ENCODE measurements around the gene SEMA5A. TPM values are rescaled to one million over a fixed set of nuclear protein-coding genes. Genes with fewer than 3 reads are reported as not detected.

SEMA5A gene
- total RNA-seq, 1 donor from 2014 or later, result 189 TPM

GRCh38 chr5:9222054-9222976 lies 323.6 kb downstream of the SEMA5A start:
- Mint-ChIP-seq H3K27me3 (ENCODE audit: unreplicated experiment) (no peaks in the 10 kb centered on the region), H3K4me3 (ENCODE audit: unreplicated experiment) (no peak overlapping the region), H3K4me1 (ENCODE audit: unreplicated experiment) (no peaks in the 10 kb centered on the region), H3K9me3 (ENCODE audit: unreplicated experiment) (no peaks in the 10 kb centered on the region), H3K36me3 (ENCODE audit: unreplicated experiment) (peaks cover 65% of the 10 kb centered on the region), H3K27ac (ENCODE audit: unreplicated experiment) (no peak overlapping the region)
- no peak for DNase-seq (ENCODE audit: extremely low spot score, unreplicated experiment)
- TF ChIP-seq CTCF (IDR thresholded peaks at IDR 0.05), result no peak

- TF ChIP-seq CTCF (IDR thresholded peaks at IDR 0.05), result no peak
- no peak for DNase-seq (ENCODE audit: extremely low spot score, unreplicated experiment)
- no peaks in the 10 kb centered on the region for H3K27me3 Mint-ChIP-seq (ENCODE audit: unreplicated experiment)
- no peaks in the 10 kb centered on the region for H3K4me1 Mint-ChIP-seq (ENCODE audit: unreplicated experiment)
- H3K4me3 Mint-ChIP-seq (ENCODE audit: unreplicated experiment), result no peak overlapping the region
- H3K9me3 Mint-ChIP-seq (ENCODE audit: unreplicated experiment), result peaks cover 8% of the 10 kb centered on the region
- H3K27ac Mint-ChIP-seq (ENCODE audit: unreplicated experiment), result no peak overlapping the region
- peaks cover 74% of the 10 kb centered on the region for H3K36me3 Mint-ChIP-seq (ENCODE audit: unreplicated experiment)
Measured at GRCh38 chr5:9218358-9218757, 327.5 kb downstream of the SEMA5A start.

GRCh38 chr5:9212605-9213004 lies 333.3 kb downstream of the SEMA5A start:
- DNase-seq (ENCODE audit: extremely low spot score, unreplicated experiment), result no peak
- H3K27ac Mint-ChIP-seq (ENCODE audit: unreplicated experiment), result no peak overlapping the region
- H3K9me3 Mint-ChIP-seq (ENCODE audit: unreplicated experiment), result peaks cover 8% of the 10 kb centered on the region
- no peaks in the 10 kb centered on the region for H3K27me3 Mint-ChIP-seq (ENCODE audit: unreplicated experiment)
- H3K4me1 Mint-ChIP-seq (ENCODE audit: unreplicated experiment), result no peaks in the 10 kb centered on the region
- no peak for TF ChIP-seq CTCF (IDR thresholded peaks at IDR 0.05)
- no peak overlapping the region for H3K4me3 Mint-ChIP-seq (ENCODE audit: unreplicated experiment)
- peaks cover 41% of the 10 kb centered on the region for H3K36me3 Mint-ChIP-seq (ENCODE audit: unreplicated experiment)

- Mint-ChIP-seq H3K27ac (ENCODE audit: unreplicated experiment) (no peak overlapping the region), H3K27me3 (ENCODE audit: unreplicated experiment) (no peaks in the 10 kb centered on the region), H3K4me1 (ENCODE audit: unreplicated experiment) (peaks cover 9% of the 10 kb centered on the region), H3K4me3 (ENCODE audit: unreplicated experiment) (no peak overlapping the region), H3K36me3 (ENCODE audit: unreplicated experiment) (peaks cover 26% of the 10 kb centered on the region), H3K9me3 (ENCODE audit: unreplicated experiment) (no peaks in the 10 kb centered on the region)
- no peak for DNase-seq (ENCODE audit: extremely low spot score, unreplicated experiment)
- TF ChIP-seq CTCF (IDR thresholded peaks at IDR 0.05), result no peak
Measured at GRCh38 chr5:9209846-9210492, 335.9 kb downstream of the SEMA5A start.

- Mint-ChIP-seq H3K27me3 (ENCODE audit: unreplicated experiment) (no peaks in the 10 kb centered on the region), H3K4me1 (ENCODE audit: unreplicated experiment) (peaks cover 9% of the 10 kb centered on the region), H3K4me3 (ENCODE audit: unreplicated experiment) (no peak overlapping the region), H3K27ac (ENCODE audit: unreplicated experiment) (no peak overlapping the region), H3K36me3 (ENCODE audit: unreplicated experiment) (peaks cover 14% of the 10 kb centered on the region), H3K9me3 (ENCODE audit: unreplicated experiment) (no peaks in the 10 kb centered on the region)
- TF ChIP-seq CTCF (IDR thresholded peaks at IDR 0.05), result peak; percentile 68
- DNase-seq (ENCODE audit: extremely low spot score, unreplicated experiment), result no peak
Measured at GRCh38 chr5:9207817-9208418, 338.0 kb downstream of the SEMA5A start.
